ENCODE data around the gene KRTAP19-1. TPM values are rescaled to one million over a fixed set of nuclear protein-coding genes. Genes with fewer than 3 reads are reported as not detected.

KRTAP19-1 gene
- total RNA-seq, 2 experiments from 2014 or later: not detected

DNA sequence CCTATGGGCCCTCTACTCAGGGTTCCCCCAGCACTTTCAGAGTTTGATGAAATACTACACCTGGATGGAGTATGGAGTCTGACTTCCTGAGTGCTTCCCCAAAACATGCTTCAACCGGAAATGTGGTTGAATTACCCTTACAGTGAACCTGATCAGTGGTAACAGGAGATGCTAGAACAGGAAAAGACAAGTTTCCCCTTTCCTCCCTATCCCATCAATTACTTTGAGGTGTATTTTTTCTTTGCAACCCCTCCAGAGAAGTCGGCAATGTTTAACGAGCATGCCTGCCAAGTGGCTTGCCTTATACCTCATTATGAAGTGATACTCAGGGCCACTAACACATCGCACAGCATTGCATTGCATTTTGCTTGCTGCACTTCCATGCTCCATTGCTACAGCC, 33.1 kb downstream of the KRTAP19-1 start:
- H3K4me1 Mint-ChIP-seq: no peaks in the 10 kb centered on the region
- DNase-seq: no peak
- H3K36me3 Mint-ChIP-seq: no peaks in the 10 kb centered on the region
- no peak overlapping the region for H3K27ac Mint-ChIP-seq
- H3K27me3 Mint-ChIP-seq: no peaks in the 10 kb centered on the region
- no peaks in the 10 kb centered on the region for H3K9me3 Mint-ChIP-seq
- H3K4me3 Mint-ChIP-seq: no peak overlapping the region

DNA sequence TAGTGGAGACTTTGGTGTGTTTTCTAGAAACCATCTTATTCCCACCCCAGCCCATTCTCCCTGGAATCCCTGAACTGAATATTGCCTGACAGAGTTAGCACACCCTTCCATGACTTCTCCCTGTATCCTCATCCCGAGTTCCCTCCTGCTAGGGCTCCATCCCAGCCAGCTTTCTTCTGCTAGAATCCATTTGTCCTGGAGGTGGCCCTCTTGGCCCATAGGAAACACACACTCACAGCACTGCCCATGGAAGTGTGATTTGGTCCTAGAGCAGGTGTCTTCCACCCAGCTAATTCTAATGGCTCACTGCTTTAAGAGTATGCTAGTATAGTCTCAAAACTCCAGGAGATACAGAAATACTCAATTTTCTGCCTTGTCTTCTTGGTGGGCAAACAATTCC, 36.0 kb downstream of the KRTAP19-1 start:
- Mint-ChIP-seq H3K4me3 (no peak overlapping the region), H3K27me3 (peaks cover 6% of the 10 kb centered on the region), H3K9me3 (no peaks in the 10 kb centered on the region), H3K27ac (no peak overlapping the region), H3K36me3 (no peaks in the 10 kb centered on the region), H3K4me1 (no peaks in the 10 kb centered on the region)
- DNase-seq: no peak

- no peak for DNase-seq
- no peaks in the 10 kb centered on the region for H3K4me1 Mint-ChIP-seq
- no peaks in the 10 kb centered on the region for H3K9me3 Mint-ChIP-seq
- no peaks in the 10 kb centered on the region for H3K36me3 Mint-ChIP-seq
- H3K27me3 Mint-ChIP-seq: peaks cover 11% of the 10 kb centered on the region
- no peak overlapping the region for H3K27ac Mint-ChIP-seq
- H3K4me3 Mint-ChIP-seq: no peak overlapping the region
Measured at GRCh38 chr21:30443226-30443625, 36.9 kb downstream of the KRTAP19-1 start.

- no peak for DNase-seq
- no peak within 1 kb of the TSS for H3K27ac Mint-ChIP-seq
- H3K9me3 Mint-ChIP-seq: no peaks in the 10 kb centered on the region
- no peaks in the 10 kb centered on the region for H3K36me3 Mint-ChIP-seq
- no peak within 1 kb of the TSS for H3K4me3 Mint-ChIP-seq
- peaks cover 18% of the 10 kb centered on the region for H3K27me3 Mint-ChIP-seq
- H3K4me1 Mint-ChIP-seq: no peaks in the 10 kb centered on the region
Measured at GRCh38 chr21:30439975-30440374, 40.2 kb downstream of the KRTAP19-1 start, which contains the start of gene KRTAP15-1. Gene KRTAP15-1 (plus strand): TSS chr21:30440275. CDS start chr21:30440328, 53 bp downstream.

DNA sequence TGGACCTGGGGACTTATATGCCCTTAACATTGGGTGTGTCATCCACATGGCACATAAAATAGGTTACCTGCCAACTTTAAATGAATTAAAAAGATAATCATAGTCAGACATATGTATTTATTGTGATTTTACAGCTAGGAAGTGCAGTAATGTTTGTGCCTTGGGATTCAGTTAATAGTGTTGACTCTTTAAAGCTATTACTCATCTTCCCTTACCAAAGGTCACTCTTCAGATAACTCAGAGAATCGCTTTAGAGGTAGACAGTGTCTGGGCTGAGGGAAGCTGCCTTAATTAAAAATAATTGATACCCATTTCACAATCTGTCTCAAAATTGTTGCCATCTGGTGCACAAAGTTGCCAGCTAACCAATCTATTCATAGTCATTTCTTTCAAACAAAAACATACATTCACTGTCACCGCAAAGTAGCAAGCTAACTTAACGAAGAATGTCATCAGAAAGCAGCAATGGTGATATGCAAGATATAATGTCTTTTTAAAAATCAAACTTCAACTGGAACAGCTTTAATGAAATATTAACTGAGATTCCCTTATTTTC, 43.1 kb downstream of the KRTAP19-1 start:
- Mint-ChIP-seq H3K9me3 (no peaks in the 10 kb centered on the region), H3K27me3 (peaks cover 23% of the 10 kb centered on the region), H3K4me1 (no peaks in the 10 kb centered on the region)

GRCh38 chr21:30434033-30434631, 46.0 kb downstream of the KRTAP19-1 start:
- Mint-ChIP-seq H3K27ac (no peak overlapping the region), H3K4me3 (no peak overlapping the region), H3K9me3 (no peaks in the 10 kb centered on the region), H3K27me3 (peaks cover 17% of the 10 kb centered on the region), H3K4me1 (no peaks in the 10 kb centered on the region), H3K36me3 (no peaks in the 10 kb centered on the region)
- peak; percentile 2 for DNase-seq

More for the DNA sequence above, 43.1 kb downstream of the KRTAP19-1 start:
- Mint-ChIP-seq H3K36me3 (no peaks in the 10 kb centered on the region), H3K27ac (no peak overlapping the region), H3K4me3 (no peak overlapping the region)
- DNase-seq: no peak

DNA sequence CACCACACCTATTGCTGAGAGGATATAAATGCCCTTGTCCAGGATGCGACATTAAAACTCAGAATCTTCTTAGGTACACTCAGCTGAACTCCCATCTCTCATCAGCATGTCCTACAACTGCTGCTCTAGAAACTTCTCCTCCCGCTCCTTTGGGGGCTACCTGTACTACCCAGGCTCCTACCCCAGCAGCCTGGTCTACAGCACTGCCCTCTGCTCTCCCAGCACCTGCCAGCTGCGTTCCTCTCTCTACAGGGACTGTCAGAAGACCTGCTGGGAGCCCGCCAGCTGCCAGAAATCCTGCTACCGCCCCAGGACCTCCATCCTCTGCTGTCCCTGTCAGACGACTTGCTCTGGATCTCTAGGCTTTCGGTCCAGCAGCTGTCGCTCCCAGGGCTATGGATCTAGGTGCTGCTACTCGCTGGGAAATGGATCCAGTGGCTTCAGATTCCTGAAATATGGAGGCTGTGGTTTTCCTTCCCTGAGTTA, 50.0 kb downstream of the KRTAP19-1 start, which contains the start of gene KRTAP13-4:
KRTAP13-4 (plus strand) TSS at position 51 of the 486 bp plus-strand sequence; CDS start at position 107, 56 bp downstream.
- DNase-seq: no peak
- H3K27me3 Mint-ChIP-seq: peaks cover 5% of the 10 kb centered on the region
- H3K4me3 Mint-ChIP-seq: no peak within 1 kb of the TSS
- H3K9me3 Mint-ChIP-seq: no peaks in the 10 kb centered on the region
- no peaks in the 10 kb centered on the region for H3K4me1 Mint-ChIP-seq
- H3K27ac Mint-ChIP-seq: no peak within 1 kb of the TSS
- no peaks in the 10 kb centered on the region for H3K36me3 Mint-ChIP-seq

Other genes with a start within 250 kb of the KRTAP19-1 start
- not detected for gene KRTAP24-1, start 197.4 kb downstream of the KRTAP19-1 start, total RNA-seq
- not detected for gene KRTAP25-1, start 190.9 kb downstream of the KRTAP19-1 start, total RNA-seq
- not detected for gene KRTAP26-1, start 160.1 kb downstream of the KRTAP19-1 start, total RNA-seq
- gene KRTAP27-1, start 142.7 kb downstream of the KRTAP19-1 start, total RNA-seq: not detected
- not detected for gene KRTAP23-1, start 131.8 kb downstream of the KRTAP19-1 start, total RNA-seq
- not detected for gene KRTAP13-2, start 108.1 kb downstream of the KRTAP19-1 start, total RNA-seq
- not detected for gene KRTAP13-1, start 84.3 kb downstream of the KRTAP19-1 start, total RNA-seq
- not detected for gene KRTAP13-3, start 54.4 kb downstream of the KRTAP19-1 start, total RNA-seq
- not detected for gene KRTAP13-4, start 50.1 kb downstream of the KRTAP19-1 start, total RNA-seq
- not detected for gene KRTAP15-1, start 40.1 kb downstream of the KRTAP19-1 start, total RNA-seq
- gene KRTAP19-2, start 7.1 kb upstream of the KRTAP19-1 start, total RNA-seq: not detected
- not detected for gene KRTAP19-3, start 11.6 kb upstream of the KRTAP19-1 start, total RNA-seq
- gene KRTAP19-4, start 16.8 kb upstream of the KRTAP19-1 start, total RNA-seq: not detected
- not detected for gene KRTAP19-5, start 21.8 kb upstream of the KRTAP19-1 start, total RNA-seq
- not detected for gene KRTAP19-6, start 61.5 kb upstream of the KRTAP19-1 start, total RNA-seq
- not detected for gene KRTAP19-7, start 80.9 kb upstream of the KRTAP19-1 start, total RNA-seq
- gene KRTAP22-2, start 110.0 kb upstream of the KRTAP19-1 start, total RNA-seq: not detected
- gene KRTAP6-3, start 112.1 kb upstream of the KRTAP19-1 start, total RNA-seq: not detected
- gene KRTAP6-2, start 118.5 kb upstream of the KRTAP19-1 start, total RNA-seq: not detected
- not detected for gene KRTAP22-1, start 120.7 kb upstream of the KRTAP19-1 start, total RNA-seq
- not detected for gene KRTAP6-1, start 133.6 kb upstream of the KRTAP19-1 start, total RNA-seq
- not detected for gene KRTAP20-1, start 136.1 kb upstream of the KRTAP19-1 start, total RNA-seq
- gene KRTAP20-4, start 140.3 kb upstream of the KRTAP19-1 start, total RNA-seq: not detected
- not detected for gene KRTAP20-2, start 154.8 kb upstream of the KRTAP19-1 start, total RNA-seq
- not detected for gene KRTAP20-3, start 162.5 kb upstream of the KRTAP19-1 start, total RNA-seq
- not detected for gene KRTAP21-3, start 238.4 kb upstream of the KRTAP19-1 start, total RNA-seq

All from activated naive CD8-positive, alpha-beta T cell treated with anti-CD3 and anti-CD28 coated beads for 36 hours (primary cell).